ENCODE data around the gene PARVG. TPM values are rescaled to one million over a fixed set of nuclear protein-coding genes. Genes with fewer than 3 reads are reported as not detected.

The PARVG gene
- total and polyA plus RNA-seq, 2 experiments from 2014 or later = not detected

GRCh38 chr22:44162960-44163359 is 17.8 kb upstream of the PARVG start:
- Histone ChIP-seq H3K4me2 (ENCODE audit: unreplicated experiment) (no peak overlapping the region), H3K9me3 (ENCODE audit: low read depth) (no peaks in the 10 kb centered on the region), H3K9me2 (ENCODE audit: insufficient read depth) (no peaks in the 10 kb centered on the region), H3K4me3 (no peak overlapping the region), H3K9ac (no peak overlapping the region), H3F3A (ENCODE audit: insufficient read depth) (peaks cover 5% of the 10 kb centered on the region; the same call in 1 of the 2 replicates), H3K27me3 (replicated peaks; ENCODE audit: insufficient read depth) (no peaks in the 10 kb centered on the region), H3K79me2 (ENCODE audit: insufficient read depth) (no peaks in the 10 kb centered on the region), H4K20me1 (ENCODE audit: insufficient read depth) (no peaks in the 10 kb centered on the region), H3K4me1 (ENCODE audit: insufficient read depth) (peaks cover 4% of the 10 kb centered on the region; the same call in 1 of the 2 replicates), H2AFZ (no peak overlapping the region), H3K36me3 (ENCODE audit: low read depth) (peaks cover 7% of the 10 kb centered on the region; the same call in 1 of the 2 replicates), H3K27ac (no peak overlapping the region)
- DNase-seq = no peak
- 90 to 94% methylated on average over 13 of the region's 13 CpGs for WGBS, 2 experiments (ENCODE audit: low coverage in 1 of 2, low lambda C conversion rate in 2 of 2, missing lambda C conversion rate in 2 of 2)
- TF ChIP-seq EZH2 (IDR thresholded peaks at IDR 0.05; ENCODE audit: insufficient read depth, poor library complexity, severe bottlenecking) (no peak), EZH2phosphoT487 (IDR thresholded peaks at IDR 0.05; ENCODE audit: insufficient read depth, low read depth) (no peak)
- in situ Hi-C loops (cut with MboI) = no loop called here

GRCh38 chr22:44163536-44163935 is 17.2 kb upstream of the PARVG start:
- H3K27me3 ChIP-seq (replicated peaks; ENCODE audit: insufficient read depth) = no peaks in the 10 kb centered on the region
- in situ Hi-C loops (cut with MboI) = no loop called here
- 91 to 97% methylated on average over 16 to 18 of the region's 18 CpGs for WGBS, 2 experiments (ENCODE audit: low coverage in 1 of 2, low lambda C conversion rate in 2 of 2, missing lambda C conversion rate in 2 of 2)
- TF ChIP-seq EZH2 (IDR thresholded peaks at IDR 0.05; ENCODE audit: insufficient read depth, poor library complexity, severe bottlenecking) (no peak), EZH2phosphoT487 (IDR thresholded peaks at IDR 0.05; ENCODE audit: insufficient read depth, low read depth) (no peak)
- H3F3A ChIP-seq (ENCODE audit: insufficient read depth) = peaks cover 5% of the 10 kb centered on the region; the same call in 1 of the 2 replicates
- no peak for DNase-seq
- H4K20me1 ChIP-seq (ENCODE audit: insufficient read depth) = no peaks in the 10 kb centered on the region
- H3K9me2 ChIP-seq (ENCODE audit: insufficient read depth) = no peaks in the 10 kb centered on the region
- H3K4me1 ChIP-seq (ENCODE audit: insufficient read depth) = peaks cover 4% of the 10 kb centered on the region; the same call in 1 of the 2 replicates
- no peak overlapping the region for H3K4me2 ChIP-seq (ENCODE audit: unreplicated experiment)
- H3K9me3 ChIP-seq (ENCODE audit: low read depth) = no peaks in the 10 kb centered on the region
- H3K79me2 ChIP-seq (ENCODE audit: insufficient read depth) = no peaks in the 10 kb centered on the region
- no peak overlapping the region for H3K9ac ChIP-seq
- no peak overlapping the region for H3K4me3 ChIP-seq
- no peak overlapping the region for H2AFZ ChIP-seq
- H3K27ac ChIP-seq = no peak overlapping the region
- peaks cover 3% of the 10 kb centered on the region; the same call in 1 of the 2 replicates for H3K36me3 ChIP-seq (ENCODE audit: low read depth)

GRCh38 chr22:44164031-44164430 is 16.7 kb upstream of the PARVG start:
- H3K79me2 ChIP-seq (ENCODE audit: insufficient read depth) = no peaks in the 10 kb centered on the region

GRCh38 chr22:44165286-44165874 is 15.3 kb upstream of the PARVG start:
- no peaks in the 10 kb centered on the region for H3F3A ChIP-seq (ENCODE audit: insufficient read depth)
- TF ChIP-seq EZH2phosphoT487 (IDR thresholded peaks at IDR 0.05; ENCODE audit: insufficient read depth, low read depth) (no peak), EZH2 (IDR thresholded peaks at IDR 0.05; ENCODE audit: insufficient read depth, poor library complexity, severe bottlenecking) (no peak)
- H3K9ac ChIP-seq = no peak overlapping the region

More at GRCh38 chr22:44164031-44164430, 16.7 kb upstream of the PARVG start:
- H3K4me2 ChIP-seq (ENCODE audit: unreplicated experiment) = no peak overlapping the region
- H4K20me1 ChIP-seq (ENCODE audit: insufficient read depth) = no peaks in the 10 kb centered on the region
- TF ChIP-seq EZH2 (IDR thresholded peaks at IDR 0.05; ENCODE audit: insufficient read depth, poor library complexity, severe bottlenecking) (no peak), EZH2phosphoT487 (IDR thresholded peaks at IDR 0.05; ENCODE audit: insufficient read depth, low read depth) (no peak)
- no peaks in the 10 kb centered on the region for H3K9me2 ChIP-seq (ENCODE audit: insufficient read depth)
- no peak overlapping the region for H2AFZ ChIP-seq
- in situ Hi-C loops (cut with MboI) = no loop called here
- H3K4me1 ChIP-seq (ENCODE audit: insufficient read depth) = no peaks in the 10 kb centered on the region; the same call in 1 of the 2 replicates
- no peak overlapping the region for H3K9ac ChIP-seq
- H3K27ac ChIP-seq = no peak overlapping the region
- 76 to 79% methylated on average over 11 of the region's 11 CpGs for WGBS, 2 experiments (ENCODE audit: low coverage in 1 of 2, low lambda C conversion rate in 2 of 2, missing lambda C conversion rate in 2 of 2)
- peaks cover 3% of the 10 kb centered on the region; the same call in 1 of the 2 replicates for H3K36me3 ChIP-seq (ENCODE audit: low read depth)
- DNase-seq = no peak
- H3K9me3 ChIP-seq (ENCODE audit: low read depth) = no peaks in the 10 kb centered on the region
- H3F3A ChIP-seq (ENCODE audit: insufficient read depth) = peaks cover 2% of the 10 kb centered on the region; the same call in 1 of the 2 replicates
- no peaks in the 10 kb centered on the region for H3K27me3 ChIP-seq (replicated peaks; ENCODE audit: insufficient read depth)
- no peak overlapping the region for H3K4me3 ChIP-seq

More at GRCh38 chr22:44165286-44165874, 15.3 kb upstream of the PARVG start:
- DNase-seq = no peak
- Histone ChIP-seq H3K9me3 (ENCODE audit: low read depth) (no peaks in the 10 kb centered on the region), H3K9me2 (ENCODE audit: insufficient read depth) (no peaks in the 10 kb centered on the region), H4K20me1 (ENCODE audit: insufficient read depth) (no peaks in the 10 kb centered on the region), H3K27me3 (replicated peaks; ENCODE audit: insufficient read depth) (no peaks in the 10 kb centered on the region), H3K36me3 (ENCODE audit: low read depth) (peaks cover 1% of the 10 kb centered on the region; the same call in 1 of the 2 replicates), H3K4me3 (no peak overlapping the region), H3K4me1 (ENCODE audit: insufficient read depth) (no peaks in the 10 kb centered on the region), H3K27ac (no peak overlapping the region), H2AFZ (no peak overlapping the region), H3K79me2 (ENCODE audit: insufficient read depth) (no peaks in the 10 kb centered on the region), H3K4me2 (ENCODE audit: unreplicated experiment) (no peak overlapping the region)
- WGBS, 2 experiments (ENCODE audit: low coverage in 1 of 2, low lambda C conversion rate in 2 of 2, missing lambda C conversion rate in 2 of 2) = 95 to 97% methylated on average over 15 of the region's 15 CpGs
- in situ Hi-C loops (cut with MboI) = no loop called here

Data from GM23248 (cell line).